ENCODE results near the gene KMT2E.

- TF ChIP-seq CTCF (IDR thresholded peaks at IDR 0.05; ENCODE audit: low read length): no peak
- TF ChIP-seq EZH2 (IDR thresholded peaks at IDR 0.05; ENCODE audit: borderline replicate concordance, low read length): no peak
Measured at GRCh38 chr7:105130580-105130979, 116.6 kb downstream of the KMT2E start.
